Stimulated activated CD8-positive, alpha-beta memory T cell treated with anti-CD3 and anti-CD28 coated beads, Interleukin-4, amount 100 ng/mL, for 24 hours (primary cell): Measurements from ENCODE around the gene GPBP1.

Experiments used
- DNase-seq: peaks from one replicate; pipeline ENCODE4 v3.0.0-alpha.2; 2020; ENCODE audit warnings: low read depth

GPBP1 gene

DNA sequence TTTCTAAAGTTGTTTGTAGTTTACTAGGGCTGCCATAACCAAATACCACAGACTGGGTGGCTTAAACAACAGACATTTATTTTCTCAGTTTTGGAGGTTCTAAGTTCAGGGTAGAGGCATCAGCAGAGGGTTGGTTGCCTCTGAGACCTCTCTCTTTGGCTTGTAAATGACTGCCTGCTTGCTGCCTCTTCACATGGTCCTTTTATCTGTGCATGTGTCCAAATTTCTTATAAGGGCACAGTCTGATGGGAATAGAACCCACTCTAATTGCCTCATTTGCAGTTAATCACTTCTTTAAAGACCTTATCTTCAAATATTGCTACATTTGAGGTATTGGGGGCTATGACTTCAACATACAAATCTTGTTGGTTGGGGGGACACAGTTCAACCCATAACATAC lies 36.8 kb downstream of the GPBP1 start:
- DNase-seq: no peak

DNA sequence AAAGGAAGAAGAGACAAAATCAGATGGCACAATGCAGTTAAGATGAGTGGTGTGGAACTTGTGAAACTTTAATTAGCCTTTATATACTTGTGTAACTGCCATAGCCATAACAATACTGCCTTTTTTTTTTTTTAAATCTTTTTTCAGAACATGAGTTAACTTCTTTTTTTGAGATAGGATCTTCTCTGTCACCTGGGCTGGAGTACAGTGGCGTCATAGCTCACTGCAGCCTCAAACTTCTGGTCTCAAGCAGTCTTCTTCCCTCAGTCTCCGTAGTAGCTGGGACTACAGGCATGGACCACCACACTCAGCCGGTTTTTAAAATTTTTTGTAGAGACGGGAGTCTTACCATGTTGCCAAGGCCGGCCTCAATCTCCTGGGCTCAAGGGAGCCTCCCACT lies 37.2 kb downstream of the GPBP1 start:
- DNase-seq: no peak

DNA sequence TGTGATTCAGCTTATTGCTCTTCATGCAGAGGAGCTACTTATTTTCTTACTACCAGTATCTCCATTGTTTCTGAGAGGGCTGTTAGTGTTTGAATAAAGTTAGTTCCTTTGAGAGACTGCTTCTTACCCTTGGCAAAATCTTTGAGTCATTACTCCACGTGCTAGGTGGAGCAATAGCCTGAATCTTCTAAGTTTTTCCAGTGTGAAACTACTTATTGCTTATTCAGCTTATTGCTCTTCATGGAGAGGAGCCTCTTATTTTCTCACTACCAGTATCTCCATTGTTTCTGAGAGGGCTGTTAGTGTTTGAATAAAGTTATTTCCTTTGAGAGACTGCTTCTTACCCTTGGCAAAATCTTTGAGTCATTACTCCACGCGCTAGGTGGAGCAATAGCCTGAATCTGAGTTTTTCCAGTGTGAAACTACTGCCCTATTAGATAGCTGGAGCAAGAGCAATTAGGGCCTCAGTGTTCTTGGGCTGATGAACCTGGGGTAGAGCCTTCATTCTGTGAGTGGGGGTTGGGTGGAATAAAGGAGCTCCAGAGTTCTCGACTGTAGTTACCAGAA lies 41.9 kb downstream of the GPBP1 start:
- no peak for DNase-seq

DNA sequence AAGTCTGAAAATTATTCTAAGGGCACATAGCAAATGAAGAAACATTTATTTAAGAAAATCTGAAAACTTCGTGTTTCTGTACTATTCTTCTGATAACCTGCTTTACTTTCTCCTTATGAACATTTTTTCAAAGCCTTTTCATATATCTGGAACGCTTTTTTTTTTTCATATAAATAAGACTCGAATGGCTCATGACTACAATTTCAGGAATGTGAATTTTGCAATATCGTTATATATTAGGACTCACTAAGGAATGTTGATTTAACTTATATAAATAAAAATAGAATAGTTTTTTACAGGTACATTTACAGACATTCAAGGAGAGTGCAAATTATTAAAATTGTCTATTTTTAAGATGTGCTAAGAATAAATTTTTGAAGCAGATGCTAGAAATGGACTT lies 42.9 kb downstream of the GPBP1 start:
- DNase-seq: no peak

DNA sequence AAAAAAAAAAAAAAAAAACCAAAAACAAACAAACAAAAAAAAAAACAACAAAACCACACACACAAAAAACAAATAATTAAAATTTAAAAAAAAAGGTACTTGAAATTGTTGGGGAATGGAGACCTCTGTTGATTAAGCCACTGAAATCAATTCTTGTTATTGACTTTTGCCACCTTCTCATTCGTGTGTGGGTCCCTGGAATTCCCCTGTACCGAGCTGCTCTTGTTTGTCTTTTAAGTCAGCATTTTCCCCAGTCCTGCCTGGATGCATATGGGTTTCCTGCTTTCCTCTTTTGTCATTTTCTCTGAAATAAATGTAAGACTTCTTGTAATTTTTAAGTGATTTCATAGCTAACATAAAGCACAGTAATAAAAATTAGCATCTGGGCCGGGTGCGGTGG lies 45.5 kb downstream of the GPBP1 start:
- no peak for DNase-seq

DNA sequence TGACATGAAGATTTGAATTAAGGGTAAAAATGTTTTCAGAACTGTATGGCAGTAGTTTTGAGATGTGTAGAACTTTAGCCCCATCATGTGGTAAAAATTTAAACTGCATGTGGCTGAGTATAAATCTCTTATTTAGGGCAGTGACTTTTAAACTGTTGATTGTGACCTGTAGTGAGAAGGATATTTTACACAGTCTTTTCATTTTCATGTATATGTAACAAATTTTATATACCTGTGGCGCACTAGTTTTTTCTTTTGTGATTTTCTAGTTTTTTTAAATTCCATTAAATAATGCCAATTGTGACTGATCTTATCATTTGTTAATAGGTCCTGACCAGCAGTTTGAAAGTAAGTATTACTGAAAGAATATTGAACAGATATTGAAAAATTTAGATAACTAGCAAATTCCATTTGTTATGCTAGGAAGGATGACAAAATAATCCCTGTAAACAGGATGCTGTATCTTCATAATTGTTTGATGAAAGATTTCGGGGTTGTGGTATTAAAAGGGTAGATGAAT lies 47.2 kb downstream of the GPBP1 start:
- DNase-seq: no peak

DNA sequence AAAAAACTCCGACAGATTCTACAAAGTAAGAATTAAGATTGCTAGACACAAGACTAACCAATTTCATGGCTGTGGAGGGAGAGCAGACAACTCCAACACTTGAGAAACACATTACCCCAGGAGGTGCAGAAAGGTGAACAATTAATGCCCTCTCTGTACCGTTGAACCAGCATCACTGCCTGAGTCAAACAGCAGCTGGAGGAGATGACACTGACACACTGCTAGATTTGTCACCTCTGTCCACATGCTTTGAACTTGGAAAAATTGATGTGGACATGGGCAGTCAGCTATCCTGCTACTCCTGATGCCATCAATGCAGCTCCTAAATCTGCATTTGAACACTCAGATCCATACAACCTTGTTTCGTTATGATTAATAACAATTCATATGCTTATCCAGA lies 51.7 kb downstream of the GPBP1 start:
- DNase-seq: no peak

DNA sequence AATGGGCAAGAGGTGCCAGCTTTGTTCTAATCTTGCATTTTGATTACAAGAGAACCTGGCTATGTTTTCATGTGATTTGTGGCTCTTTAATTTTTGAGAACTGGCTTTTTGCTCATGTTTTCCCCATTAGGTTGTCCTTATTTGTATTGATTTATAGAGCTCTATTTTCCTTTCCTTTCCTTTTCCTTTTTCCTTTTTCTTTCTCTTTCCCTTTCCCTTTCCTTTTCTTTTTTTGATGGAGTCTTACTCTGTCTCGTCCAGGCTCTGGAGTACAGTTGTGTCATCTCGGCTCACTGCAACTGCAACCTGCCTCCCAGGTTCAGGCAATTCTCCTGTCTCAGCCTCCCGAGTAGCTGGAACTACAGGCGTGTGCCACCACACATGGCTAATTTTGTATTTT lies 55.5 kb downstream of the GPBP1 start:
- no peak for DNase-seq

DNA sequence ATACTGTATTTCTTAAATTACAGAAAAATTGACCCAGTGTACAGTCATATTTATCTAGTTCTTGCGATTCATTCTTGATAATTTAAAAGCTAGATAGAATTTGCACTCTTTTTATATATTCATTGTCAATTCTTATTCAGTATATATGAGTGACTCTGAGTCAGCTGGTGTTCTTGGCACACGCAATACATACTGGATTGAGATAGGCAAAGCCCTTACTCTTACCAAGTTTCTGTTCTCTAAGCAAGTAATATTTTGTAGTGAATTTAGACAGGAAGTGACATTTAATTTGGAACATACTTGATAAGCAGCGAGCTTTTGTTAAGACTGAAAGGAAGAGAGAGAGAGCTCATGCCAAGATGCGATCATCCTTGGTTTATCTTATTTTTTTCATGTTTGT lies 57.7 kb downstream of the GPBP1 start:
- DNase-seq: no peak

- DNase-seq: no peak
These were observed 58.6 kb downstream of the GPBP1 start for GRCh38 chr5:57232293-57233033.

- no peak for DNase-seq
These were observed 69.7 kb downstream of the GPBP1 start for GRCh38 chr5:57243286-57244137.

DNA sequence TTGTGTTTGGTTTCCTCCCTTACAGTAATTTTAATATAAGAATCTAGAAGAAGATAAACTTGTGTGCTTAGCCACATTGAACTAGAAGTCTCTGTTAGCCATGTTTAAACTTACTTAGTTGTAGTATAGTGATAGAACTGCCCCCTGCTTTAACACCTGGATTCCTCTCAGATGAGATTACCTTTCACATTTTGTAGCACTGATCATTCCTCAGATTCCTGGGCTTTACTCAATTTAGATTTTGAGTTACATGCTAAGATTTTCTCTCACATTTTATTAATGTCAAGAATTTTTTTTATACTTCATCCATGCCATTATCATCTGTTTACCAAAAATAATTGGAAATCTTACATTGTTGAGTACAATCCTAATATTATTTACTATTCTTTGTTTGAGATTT lies 70.5 kb downstream of the GPBP1 start:
- no peak for DNase-seq

- DNase-seq: no peak
These were observed 72.6 kb downstream of the GPBP1 start for GRCh38 chr5:57246426-57246825.

GRCh38 chr5:57247765-57248164 lies 73.9 kb downstream of the GPBP1 start:
- no peak for DNase-seq

DNA sequence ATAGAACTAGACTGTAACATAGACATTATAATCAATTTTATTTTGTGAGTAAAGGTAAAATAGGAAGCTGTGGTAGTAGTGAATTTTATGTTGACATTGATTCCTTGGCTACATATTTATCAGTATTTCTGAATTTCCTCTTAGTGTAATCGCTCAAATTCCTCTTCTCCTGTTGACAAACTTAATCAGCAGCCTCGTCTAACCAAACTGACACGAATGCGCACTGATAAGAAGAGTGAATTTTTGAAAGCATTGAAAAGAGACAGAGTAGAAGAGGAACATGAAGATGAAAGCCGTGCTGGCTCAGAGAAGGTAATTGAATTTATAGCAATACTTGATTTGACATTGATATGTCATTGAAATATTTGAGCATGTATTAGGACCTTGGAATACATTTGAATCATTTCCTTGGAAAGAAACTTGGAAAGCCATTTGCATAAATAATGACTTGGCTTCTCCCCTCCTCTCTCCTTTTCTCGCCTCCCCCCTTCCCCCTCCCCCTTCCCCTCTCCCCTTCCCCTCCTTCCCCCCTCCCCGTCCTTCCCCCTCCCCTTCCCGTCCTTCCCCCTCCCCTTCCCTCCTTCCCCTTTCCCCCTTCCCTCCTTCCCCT lies 75.5 kb downstream of the GPBP1 start:
- no peak for DNase-seq

GRCh38 chr5:57258052-57258451 lies 84.2 kb downstream of the GPBP1 start:
- no peak for DNase-seq

- no peak for DNase-seq
These were observed 85.1 kb downstream of the GPBP1 start for GRCh38 chr5:57258943-57259342.

DNA sequence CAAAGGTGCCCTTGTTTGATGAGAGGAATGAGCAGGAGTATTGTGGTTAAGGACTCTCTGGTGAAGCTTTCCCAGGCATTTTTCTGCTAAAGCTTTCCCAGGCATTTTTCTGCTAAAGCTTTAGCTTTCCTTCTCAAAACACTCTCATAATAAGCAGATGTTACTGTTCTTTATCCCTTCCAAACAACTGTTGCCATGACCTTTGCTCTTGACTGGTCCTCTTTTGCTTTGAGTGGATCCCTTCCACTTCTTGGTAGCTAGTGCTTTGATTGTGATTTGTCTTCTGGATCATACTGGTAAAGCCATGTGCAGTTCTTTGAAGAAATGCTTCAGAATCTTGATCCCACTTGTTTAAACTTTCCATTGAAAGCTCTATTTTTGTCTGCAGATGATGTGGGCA lies 85.8 kb downstream of the GPBP1 start:
- DNase-seq: no peak

- no peak for DNase-seq
These were observed 88.7 kb downstream of the GPBP1 start for GRCh38 chr5:57262541-57262940.

DNA sequence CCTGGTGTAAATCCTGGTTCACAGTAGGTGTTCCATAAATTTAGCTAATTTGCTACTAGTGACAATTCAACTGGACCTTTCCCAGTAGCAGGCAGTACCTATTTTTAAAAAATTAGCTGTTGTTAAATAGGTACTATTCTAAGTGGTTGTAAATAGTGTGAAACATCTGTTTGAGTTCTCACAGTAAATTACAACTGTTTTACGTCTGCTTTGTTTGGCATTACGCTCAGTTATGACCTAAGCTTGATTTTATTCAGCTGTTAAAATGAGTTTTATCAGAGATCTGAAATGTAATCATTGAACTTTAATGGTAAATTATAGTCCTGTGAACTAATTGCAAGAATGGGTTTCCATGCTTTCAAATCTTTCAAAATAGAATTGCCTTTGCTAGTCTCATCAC lies 93.9 kb downstream of the GPBP1 start:
- DNase-seq: no peak

DNA sequence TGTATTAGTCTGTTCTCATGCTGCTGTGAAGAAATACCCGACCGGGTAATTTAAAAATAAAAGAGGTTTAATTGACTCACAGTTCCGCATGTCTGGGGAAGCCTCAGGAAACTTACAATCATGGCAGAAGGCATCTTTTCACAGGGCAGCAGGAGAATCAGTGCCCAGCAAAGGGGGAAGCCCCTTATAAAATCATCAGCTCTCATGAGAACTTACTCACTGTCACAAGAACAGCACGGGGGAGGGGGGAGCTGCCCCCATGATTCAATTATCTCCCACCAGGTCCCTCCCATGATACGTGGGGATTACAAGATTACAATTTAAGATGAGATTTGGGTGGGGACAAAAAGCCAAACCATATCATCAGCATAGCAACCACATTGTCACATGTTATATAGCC lies 102.5 kb downstream of the GPBP1 start:
- DNase-seq: no peak

DNA sequence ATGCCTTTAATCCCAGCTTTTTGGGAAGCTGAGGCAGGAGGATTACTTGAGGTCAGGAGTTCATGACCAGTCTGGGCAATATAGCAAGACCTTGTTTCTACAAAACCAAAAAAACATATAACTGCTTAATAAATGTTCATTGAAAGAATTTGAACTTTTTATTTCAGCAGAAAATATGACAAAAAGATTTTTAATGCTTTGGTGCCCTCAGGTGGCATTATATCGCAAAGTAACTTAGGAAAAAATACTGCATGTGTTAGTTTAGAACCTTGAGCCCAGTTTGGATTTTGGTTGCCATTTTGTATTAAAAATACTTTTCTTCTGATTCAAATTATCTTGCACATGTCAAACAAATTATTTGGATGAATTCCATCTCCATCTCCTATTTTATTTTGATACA lies 103.2 kb downstream of the GPBP1 start:
- no peak for DNase-seq

- no peak for DNase-seq
These were observed 107.0 kb downstream of the GPBP1 start for GRCh38 chr5:57280853-57281252.
